Kidney glomerular epithelial cell (primary cell): ENCODE results near the gene VAV2.

ENCODE experiments used
- DNase-seq: peaks from one replicate; lab custom pipeline; 2025; lab: John Stamatoyannopoulos, UW

VAV2 gene

DNA sequence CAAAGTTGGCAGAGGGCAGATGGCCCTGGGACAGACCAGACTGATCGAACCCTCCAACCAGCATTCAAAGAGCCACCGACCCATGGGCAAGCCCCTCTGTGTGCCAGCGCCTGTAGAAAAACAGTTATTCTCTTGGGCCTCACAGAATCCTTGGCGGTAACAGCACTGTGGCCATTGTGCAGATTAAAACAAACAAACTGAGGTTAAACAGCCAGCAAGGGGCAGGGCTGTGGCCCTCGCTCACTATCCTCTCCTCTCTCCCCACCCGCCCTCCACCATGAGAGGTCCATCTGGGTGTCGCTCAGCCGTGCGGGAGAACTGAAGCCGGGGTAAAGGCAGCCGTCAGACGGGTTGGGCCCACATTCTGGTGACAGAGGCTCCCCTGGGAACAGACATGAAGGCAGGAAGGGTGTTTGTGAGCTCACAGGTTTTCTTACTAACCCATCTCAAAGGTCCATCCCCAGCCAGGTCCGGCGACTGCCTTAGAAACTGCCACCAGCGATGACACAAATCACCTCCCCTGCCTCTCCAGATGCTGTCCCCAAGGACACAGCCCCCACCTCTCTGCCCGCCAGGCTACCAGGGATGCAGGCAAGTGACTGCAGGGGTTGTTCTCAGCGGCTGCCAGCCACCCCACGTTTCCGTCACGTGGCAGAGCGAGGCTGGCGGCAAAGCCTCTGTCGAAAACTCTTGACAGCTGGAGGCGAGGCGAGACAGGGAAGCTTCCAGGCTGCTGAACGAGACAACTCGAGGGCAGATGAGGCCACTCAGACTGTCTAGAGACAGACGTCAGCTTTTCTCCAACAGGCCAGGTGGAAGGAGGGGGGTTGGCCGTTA is 178.2 kb downstream of the VAV2 start:
- DNase-seq, result no peak

DNA sequence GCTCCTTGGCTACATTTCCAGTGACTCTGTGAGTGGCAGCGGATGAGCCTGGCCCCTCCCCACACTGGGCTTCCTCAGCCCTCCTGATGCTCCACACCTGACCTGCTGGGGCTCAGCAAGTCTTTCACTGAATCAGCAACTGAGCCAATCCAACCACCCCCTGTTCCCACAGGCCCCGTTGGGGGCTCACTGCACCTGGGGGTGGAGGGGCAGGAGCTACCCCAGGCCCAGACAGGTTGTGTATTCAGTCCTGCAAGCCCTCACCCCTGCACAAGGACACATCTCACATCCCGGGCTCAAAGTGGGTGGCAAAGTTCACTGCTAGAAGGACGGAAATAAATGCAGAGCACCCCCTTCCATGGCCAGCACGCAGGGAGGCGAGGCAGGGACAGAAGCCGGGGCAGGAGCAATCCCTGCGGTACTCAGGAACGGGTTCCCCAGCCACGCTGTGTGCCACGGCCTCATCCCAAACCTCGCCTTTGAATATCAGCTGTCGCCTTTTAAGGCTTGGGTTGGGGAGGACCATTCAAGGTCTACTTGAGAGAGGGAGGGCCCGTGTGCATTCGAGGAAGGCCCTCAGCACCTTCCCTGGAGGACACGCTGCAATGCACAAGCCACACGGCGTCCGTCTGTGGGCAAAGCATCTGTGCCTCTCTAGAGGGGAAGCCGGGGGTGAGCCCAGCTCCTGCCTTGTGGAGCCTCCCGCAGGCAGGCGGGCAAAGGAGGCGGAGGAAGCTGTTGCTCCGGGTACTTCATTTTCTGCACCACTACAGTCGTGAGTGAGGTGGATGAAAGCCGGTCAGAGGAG is 179.0 kb downstream of the VAV2 start:
- no peak for DNase-seq

DNA sequence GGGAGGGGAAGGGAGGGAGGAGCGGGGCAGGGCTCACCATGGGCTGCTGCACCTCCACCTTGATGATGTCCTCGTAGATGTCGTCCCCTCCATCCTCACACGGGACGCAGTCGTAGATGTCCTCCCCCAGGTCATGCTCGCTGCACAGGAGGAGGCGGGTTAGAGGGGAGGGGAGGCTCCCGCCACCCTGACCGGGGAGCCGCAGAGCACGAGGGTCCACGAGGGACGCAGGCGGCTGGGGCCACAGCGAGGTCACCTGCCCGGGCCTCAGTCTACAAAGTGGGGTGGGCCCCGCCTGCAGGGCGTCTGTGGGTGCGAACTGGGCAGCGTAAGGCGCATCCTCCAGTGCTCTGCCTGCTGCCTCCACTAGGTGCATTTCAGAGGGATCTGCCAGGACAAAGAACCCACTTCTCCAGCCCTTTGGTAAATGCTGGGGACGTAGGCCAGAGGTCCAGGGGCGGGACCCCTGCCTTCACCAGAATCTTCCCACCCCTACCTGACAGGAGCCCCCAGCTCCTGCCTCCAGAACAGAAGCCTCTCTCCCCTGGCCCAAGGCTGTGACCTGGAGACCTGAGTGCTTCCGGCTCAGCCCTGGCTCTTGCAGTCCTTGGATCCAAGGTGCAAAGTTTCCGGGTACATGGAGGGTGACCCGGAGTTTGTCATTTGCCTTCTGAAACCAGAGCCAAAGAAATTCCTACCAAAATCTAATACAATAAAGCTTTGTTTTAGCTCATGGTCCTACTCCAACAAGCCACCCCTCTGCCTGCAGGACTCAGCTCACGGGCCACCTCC is 179.9 kb downstream of the VAV2 start:
- no peak for DNase-seq

DNA sequence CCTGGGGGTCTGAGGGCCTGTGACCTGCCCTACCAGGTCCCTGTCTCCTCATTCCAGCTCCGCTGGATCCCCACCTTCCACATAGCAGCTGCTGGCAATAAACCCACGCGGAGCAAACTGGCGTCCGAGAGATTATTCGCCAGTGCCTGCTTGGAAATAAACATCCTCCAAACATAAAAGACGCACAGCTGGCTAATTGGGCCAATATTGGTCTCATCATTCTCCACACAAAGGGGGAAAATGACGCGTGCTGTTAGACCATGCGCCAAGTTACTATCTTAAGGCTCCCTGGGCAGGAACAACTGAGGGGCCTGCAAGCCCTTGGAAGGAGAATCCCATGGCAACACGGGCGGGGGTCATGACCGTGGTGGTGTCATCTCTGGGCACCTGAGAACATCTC is 180.7 kb downstream of the VAV2 start:
- DNase-seq, result no peak

DNA sequence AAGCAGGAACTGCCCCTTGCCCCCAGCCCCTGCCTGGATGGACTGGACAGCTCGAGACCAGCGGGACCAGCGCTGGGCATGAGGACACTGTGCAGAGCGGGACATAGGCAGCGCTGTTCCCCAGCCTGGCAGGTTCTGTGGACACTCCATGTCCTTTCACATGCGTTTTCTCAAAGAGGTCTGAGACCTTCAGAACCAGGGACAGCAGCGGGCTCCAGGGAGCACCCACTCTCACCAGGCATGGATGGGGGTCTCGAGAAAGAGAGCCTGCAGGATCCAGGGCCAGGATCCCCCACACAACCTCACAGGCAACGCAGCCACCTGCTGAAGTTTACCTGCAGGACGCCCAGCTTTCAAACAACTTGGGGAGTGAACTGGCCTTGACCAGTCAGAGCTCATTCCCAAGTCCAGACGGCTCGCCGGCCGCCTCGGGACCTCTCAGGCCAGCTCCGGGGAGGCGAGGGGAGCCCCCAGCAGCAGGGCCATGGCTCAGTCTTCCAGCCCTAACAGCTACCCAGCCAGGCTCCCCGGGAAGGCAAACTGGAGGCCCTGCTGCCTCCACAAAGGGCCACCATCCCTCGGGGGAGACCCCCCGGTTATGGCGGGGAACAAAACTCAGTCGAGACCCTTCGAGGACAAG is 181.4 kb downstream of the VAV2 start:
- DNase-seq, result no peak

DNA sequence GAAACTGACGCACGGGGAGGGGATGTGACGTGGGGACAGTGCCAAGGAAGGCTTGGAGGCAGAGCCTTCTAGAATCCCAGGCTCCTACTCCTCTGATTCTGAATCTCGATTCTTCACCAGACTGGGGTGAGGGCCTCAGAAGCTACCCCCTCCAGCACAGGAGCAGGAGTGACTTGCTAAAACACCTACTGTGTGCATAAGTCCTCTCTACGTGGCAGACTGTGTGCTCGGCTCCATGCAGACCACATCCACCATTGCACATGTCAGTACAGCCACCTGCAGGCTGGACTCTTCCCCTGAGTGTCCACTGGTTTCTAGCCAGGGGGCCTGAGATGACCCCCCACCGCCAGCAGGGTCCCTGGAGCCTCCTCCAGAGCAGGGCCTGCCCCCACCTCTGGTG is 182.8 kb downstream of the VAV2 start:
- DNase-seq, result no peak

DNA sequence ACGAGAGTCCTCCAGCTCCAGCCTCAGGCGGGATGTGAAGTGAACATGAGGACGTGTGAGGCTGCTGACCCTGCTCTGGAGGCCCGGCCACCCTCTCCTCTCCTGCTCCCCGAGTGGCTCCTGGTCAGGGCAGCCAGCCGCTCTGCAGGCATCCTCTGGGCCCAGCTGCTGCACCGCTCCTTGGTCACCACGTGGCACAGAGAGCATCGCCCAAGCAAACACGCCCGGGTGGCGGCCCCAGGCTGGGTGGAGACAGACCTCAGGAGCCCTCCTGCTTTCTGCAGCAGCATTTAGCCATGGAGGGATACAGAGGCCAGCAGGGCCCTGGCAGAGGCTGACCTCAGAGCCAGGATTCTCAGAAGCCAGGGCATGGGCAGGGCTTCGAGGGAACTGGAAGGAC is 184.3 kb downstream of the VAV2 start:
- DNase-seq, result no peak

DNA sequence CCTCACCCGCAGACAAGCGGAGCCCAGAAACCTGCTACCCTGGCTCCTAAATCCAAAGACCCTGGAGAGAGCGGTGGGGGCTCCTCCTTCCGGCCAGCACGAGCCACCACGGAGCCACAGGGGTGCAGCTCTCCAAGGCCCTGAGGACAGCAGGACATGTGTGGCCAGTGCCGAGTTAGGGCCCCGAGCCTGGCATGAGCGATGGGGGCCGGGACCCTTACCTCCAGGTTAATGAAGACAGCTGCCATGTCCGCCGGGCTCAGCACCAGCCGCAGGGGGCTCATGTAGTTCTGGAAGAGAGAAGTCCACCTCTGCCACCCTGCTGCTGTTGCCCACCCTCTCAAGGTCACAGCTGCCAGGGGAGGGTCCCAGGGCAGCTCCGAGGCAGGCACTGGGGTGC is 185.1 kb downstream of the VAV2 start:
- DNase-seq, result no peak

DNA sequence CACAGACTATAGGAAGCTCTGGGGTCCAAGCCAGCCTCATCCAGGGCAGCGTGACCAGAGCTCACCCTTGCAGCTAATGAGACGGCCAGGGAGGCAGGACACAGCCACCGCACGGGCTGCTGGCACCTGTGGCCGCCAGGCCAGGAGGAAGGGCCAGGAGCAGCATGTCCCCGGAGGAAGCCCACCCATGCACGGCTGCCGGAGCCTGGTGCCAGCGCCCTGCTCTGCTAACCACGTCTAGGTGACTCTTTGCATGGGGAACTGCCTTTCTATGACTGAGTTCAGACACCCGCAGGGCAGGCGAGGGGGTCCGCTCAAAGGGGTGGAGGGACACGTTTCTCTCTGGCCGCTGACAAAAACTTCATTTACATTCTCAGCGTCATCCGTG is 185.5 kb downstream of the VAV2 start:
- no peak for DNase-seq

DNA sequence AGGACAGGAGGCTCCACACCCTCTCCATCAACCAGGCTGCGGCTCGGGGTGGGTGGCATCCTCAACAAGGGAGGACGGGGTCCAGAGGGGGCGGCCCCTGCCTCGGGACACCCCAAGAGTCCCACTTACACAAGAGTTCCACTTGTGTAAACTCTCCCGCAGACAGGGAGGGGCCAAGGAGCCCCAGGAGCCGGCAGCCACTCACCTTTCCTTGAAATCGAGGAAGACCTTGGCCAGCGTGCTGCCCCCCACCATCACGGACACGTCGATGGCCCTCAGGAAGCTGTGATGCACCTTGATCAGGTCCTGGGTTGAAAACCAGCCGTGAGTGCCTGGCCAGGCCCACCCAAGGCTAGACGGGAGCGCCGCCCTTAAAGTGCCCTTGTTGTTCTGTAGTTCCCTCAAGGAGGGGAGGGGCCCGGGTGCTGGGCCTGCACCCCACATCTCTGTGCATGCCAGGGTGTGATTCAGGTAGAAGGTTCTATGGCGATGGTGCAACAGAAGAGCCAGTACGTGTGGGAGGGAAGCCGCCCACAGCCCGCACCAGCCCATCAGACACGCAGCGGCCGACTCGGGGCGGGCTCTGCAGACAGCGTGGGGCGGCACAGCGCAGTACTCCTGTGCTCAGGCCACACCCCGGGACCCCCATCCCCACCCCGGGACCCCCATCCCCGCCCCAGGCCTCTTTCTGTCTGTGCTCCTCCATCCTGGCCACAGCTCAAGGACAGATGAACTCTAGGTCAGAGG is 186.1 kb downstream of the VAV2 start:
- DNase-seq, result no peak

DNA sequence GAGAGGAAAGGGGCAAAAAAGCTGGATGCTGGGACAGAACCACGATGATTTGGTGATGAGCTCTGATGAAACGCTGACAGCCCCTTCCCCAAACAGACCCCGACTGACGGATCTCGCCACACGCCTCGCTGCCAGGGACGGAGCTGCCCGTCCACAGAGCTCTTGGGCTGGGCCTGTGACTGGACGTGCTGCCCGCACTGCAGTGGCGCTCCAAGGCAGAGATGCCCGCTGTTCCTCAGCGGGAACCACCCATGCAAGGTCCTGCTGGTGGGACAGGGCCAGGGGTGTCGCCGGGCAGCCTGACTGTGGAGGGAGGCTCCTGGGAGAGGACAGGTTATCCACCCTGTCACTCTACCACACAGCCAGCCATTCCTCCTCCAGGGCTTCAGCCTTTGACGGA is 187.9 kb downstream of the VAV2 start:
- no peak for DNase-seq

DNA sequence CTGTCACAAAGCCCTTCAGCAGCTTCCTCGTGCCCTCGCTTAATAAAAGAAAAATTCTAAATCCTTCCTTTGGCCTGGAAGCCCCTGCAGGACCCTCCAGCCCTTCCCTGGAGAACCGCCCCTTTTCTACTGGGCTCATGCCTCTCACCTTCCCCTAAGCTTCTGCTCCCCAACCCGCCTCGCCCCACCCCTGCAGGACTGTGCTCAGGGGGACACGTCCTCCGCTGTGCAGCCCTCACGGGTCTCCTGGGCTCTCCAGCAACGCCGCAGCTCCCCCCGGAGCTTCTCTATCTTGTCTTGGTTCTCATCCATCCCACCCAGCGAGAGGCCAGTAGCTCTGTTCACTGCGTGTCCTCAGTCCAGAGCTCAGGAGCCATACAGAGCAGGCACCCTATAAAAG is 188.4 kb downstream of the VAV2 start:
- DNase-seq, result no peak

DNA sequence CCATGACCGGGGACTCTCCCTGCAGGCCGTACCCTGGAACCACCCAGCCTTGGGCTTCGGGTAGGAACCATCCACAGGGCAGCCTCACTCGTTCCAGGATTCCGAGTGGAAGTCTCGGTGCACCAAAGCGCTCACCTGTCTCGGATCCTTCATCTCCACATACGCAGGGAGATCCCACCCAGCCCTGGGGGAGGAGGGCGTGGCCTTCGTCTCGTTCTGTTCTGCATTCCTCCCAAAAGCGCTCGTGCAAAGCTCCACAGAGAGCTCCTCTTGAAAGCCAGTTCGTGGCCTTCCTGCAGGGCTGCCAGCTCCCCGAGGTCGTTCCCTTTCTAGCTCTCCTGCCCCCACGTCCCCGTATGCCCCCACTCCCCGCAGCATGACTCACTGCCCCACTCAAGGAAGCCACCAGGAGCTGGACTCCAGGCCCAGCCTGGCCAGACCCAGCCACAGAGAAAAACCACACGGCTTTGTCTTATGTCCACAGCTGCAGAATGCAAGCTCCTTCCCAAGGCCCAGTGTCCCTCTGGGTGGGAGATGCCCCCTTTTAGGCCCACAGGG is 189.0 kb downstream of the VAV2 start:
- no peak for DNase-seq

DNA sequence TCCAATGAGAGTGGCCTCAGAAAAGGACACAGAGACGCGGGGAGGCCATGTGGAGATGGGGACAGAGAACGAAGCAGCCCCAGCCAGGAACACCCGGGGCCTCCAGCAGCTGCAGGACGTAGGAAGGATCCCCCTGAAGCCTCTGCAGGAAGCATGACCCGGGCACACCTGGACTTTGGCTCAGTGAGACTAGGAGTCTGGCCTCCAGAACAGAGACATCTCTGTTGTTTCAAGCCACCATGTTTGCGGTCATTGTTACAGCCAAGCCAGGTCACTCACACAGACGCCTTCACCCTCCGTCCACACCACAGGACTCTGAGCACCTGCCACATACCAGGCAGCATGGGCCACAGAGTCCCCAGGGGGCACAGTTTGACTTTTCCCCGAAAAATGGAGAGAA is 190.4 kb downstream of the VAV2 start:
- no peak for DNase-seq

DNA sequence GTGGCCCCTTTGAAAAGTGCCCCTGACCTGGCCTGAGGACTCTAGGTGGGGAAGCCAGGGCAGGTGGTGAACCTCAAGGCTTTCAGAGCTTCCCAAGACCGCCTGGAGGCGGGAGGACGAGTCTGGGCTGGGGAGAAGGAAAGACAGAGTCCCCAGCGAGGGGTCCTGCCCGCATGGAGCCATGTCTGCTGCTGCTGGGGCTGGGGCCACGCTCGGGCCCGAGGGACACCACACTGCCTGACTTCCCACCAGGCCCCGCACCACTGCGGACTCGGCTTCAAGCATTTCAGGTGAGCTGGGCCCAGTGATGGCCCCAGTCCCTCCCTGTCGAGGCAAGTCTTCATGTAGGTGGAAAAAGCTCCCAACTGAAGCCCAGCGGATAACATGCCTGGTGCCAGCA is 191.9 kb downstream of the VAV2 start:
- no peak for DNase-seq

DNA sequence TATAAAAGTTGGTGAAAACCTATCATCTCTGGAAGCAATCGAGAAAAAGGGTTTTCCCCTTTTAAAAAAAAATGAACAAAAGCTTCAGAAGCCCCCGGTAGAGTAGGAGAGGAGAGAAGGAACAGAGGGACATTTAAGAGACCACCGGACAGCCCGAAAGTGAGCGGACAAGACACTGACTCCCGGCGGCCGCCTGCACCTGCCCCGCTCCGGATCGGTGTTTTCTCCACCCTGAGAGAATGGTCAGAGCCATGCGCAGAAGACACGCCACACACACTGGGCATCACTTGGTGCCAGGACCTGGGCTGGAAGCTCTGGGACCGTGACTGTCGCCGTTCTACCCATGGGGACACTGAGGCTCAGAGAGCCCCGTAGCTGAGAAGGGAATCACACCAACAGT is 192.4 kb downstream of the VAV2 start:
- no peak for DNase-seq

DNA sequence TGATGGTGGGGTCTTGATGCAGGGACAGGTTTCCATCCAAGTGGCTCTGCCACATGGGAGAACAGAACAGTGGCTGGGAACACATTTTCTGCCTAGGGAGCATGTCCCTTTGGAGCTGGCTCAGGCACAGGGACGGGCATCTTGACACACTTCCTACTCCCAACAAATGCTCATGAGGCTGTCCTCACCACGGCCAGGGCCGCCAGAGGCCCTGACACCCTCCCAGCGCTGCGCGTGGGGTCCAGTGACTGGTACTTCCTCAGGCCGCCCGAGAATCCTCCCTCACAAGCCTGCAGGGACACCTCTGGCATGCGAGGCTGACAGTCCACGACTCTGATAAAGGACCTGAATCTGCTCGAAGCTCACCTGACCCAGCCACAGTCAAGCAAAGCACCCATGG is 193.0 kb downstream of the VAV2 start:
- no peak for DNase-seq

DNA sequence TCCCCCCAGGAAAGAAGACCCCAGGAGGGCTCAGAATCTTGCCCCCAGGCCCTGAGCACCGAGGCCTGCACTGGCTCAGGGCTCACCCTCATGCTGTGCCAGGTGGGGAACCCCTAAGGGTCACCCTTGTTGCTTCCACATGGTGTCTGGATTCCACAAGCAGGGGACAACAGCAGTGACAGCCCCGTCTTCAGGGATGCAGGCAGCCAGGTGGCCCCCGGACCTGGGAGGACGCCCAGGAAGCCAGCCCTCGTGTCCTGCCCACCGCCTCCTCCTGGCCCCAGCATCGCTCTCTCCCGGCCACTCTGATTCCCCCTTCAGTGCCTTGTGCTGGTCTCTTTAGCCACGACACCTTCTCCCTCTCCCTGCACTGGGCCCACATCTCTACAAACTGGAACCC is 194.0 kb downstream of the VAV2 start:
- DNase-seq, result no peak

DNA sequence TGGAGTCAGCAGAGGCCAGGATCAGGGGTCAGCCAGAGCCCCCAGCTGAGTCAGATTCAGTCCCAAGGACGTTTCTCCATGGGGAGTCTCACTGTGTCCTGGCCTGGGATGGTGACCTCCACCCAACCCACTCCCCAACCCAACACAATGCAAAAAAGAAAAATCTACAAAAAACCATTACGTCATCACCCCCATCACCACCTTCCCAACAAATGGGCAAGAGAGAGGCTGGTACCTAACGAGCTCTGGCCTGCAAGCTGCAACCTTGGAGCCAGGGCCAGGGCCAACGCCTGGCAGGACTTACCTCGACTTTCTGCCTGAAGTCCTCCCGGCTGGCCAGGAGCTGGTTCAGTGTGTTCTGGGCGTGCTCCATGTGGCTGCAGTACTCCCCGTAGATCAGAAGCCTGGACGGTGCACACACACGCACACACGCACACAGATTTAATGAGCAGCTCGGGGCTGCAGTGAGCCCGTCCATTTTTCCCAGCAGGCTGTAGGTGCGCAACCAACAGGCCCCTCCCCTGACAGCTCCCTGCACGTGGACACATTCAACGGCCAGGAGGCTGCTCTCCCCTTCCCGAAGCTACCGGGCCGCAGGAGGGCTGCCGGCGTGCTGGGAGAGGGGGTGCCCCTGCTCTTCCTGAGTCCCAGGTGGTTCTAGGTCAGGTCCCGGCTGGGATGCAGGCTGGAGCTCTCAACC is 194.6 kb downstream of the VAV2 start:
- DNase-seq, result no peak

DNA sequence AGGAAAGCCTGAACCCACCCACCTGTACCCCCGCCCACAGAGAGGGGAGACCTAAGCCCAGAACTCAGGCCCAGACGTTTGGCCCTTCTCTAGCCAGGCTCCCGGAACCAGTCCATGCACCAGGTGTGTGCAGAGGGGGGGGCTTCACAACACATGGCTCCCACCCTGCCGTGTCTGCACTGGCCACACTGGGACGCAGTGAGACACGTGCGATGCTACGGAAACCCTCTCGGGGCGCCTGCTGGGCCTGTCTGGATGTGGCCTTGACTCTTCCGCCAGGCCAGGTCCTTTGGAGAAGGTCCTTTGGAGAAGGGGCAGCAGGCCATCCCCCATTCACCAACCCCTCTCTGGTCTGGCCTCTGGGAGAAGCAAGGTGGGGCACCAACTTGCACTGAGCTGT is 195.6 kb downstream of the VAV2 start:
- DNase-seq, result no peak

DNA sequence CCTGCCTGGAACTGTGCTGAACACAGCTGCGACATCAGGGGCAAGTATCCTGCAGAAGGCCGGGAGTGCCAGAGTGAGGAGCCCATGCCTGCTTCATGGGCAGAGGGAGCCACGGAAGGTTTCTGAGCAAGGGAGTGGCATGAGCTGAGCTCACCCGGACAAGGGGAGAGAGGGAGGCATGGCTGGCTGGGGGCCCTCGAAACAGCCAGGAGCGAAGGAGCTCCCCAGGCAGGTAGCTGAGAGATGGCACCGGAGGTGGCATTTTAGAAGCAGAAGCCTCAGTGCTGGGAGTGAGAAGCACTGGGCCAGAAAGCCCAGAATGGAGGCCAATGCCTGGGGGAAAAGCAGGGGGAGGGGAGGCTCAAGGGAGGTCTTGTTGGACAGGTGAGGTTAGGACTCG is 197.1 kb downstream of the VAV2 start:
- DNase-seq, result no peak
